MM.1S (cell line): ENCODE measurements around the gene NEGR1.

Experiments
- DNase-seq: peaks from one replicate; pipeline ENCODE4 v3.0.0-alpha.2; 2015
- H2AFZ ChIP-seq: fragments of 300-600 bp; sonication (generic); 2 replicates; pipeline ENCODE4 v1.6.0; 2016; ENCODE audit warnings: antibody characterized with exemption, low read length
- H3F3A ChIP-seq: fragments of 300-600 bp; sonication (generic); 2 replicates; pipeline ENCODE4 v1.6.1; 2016; ENCODE audit warnings: mild to moderate bottlenecking, antibody characterized with exemption, low read length, moderate library complexity, mixed read lengths; ENCODE audit not compliant: insufficient read depth
- H3K27ac ChIP-seq: fragments of 300-600 bp; sonication (generic); 2 replicates; pipeline ENCODE4 v1.5.1; 2016; ENCODE audit warnings: mild to moderate bottlenecking, low read length
- H3K27me3 ChIP-seq: fragments of 300-600 bp; sonication (generic); replicated peaks from 2 replicates; pipeline ENCODE4 v1.6.0; 2016; ENCODE audit warnings: low read length; ENCODE audit not compliant: insufficient read depth
- H3K36me3 ChIP-seq: fragments of 300-600 bp; sonication (generic); replicated peaks from 2 replicates; pipeline ENCODE4 v1.6.1; 2016; ENCODE audit warnings: mild to moderate bottlenecking, low read length, mixed read lengths; ENCODE audit not compliant: insufficient read depth
- H3K4me1 ChIP-seq: fragments of 300-600 bp; sonication (generic); 2 replicates; pipeline ENCODE4 v1.6.1; 2016; ENCODE audit warnings: low read length, mixed read lengths
- H3K4me2 ChIP-seq: fragments of 300-600 bp; sonication (generic); 2 replicates; pipeline ENCODE4 v1.6.0; 2016; ENCODE audit warnings: low read depth, low read length
- H3K4me3 ChIP-seq: fragments of 300-600 bp; sonication (generic); 2 replicates; pipeline ENCODE4 v1.5.1; 2016; ENCODE audit warnings: low read length, mixed read lengths
- H3K79me2 ChIP-seq: fragments of 300-600 bp; sonication (generic); 2 replicates; pipeline ENCODE4 v1.6.1; 2016; ENCODE audit warnings: mixed run types, low read length, mixed read lengths
- H3K9ac ChIP-seq: fragments of 300-600 bp; sonication (generic); 2 replicates; pipeline ENCODE4 v1.6.1; 2016; ENCODE audit warnings: low read length, mixed read lengths
- H3K9me2 ChIP-seq: fragments of 300-600 bp; sonication (generic); replicated peaks from 2 replicates; pipeline ENCODE4 v1.6.1; 2016; ENCODE audit warnings: mild to moderate bottlenecking, low read length, mixed read lengths; ENCODE audit not compliant: insufficient read depth
- H3K9me3 ChIP-seq: fragments of 300-600 bp; sonication (generic); replicated peaks from 2 replicates; pipeline ENCODE4 v1.6.1; 2016; ENCODE audit warnings: mild to moderate bottlenecking, low read length, mixed read lengths; ENCODE audit not compliant: insufficient read depth
- H4K20me1 ChIP-seq: fragments of 300-600 bp; sonication (generic); 2 replicates; pipeline ENCODE4 v1.6.1; 2016; ENCODE audit warnings: mild to moderate bottlenecking, low read length, moderate library complexity, mixed read lengths; ENCODE audit not compliant: insufficient read depth
- CTCF ChIP-seq: fragments of 300-600 bp; sonication (generic); IDR thresholded peaks from 2 replicates; pipeline ENCODE4 v1.5.1; 2016; ENCODE audit warnings: antibody characterized with exemption, low read length, mixed read lengths
- EZH2 ChIP-seq: fragments of 300-600 bp; sonication (generic); optimal IDR thresholded peaks from 2 replicates; pipeline ENCODE3; 2017; ENCODE audit warnings: low read depth, mild to moderate bottlenecking, antibody characterized with exemption, low read length, mixed read lengths
- EZH2phosphoT487 ChIP-seq: fragments of 300-600 bp; sonication (generic); IDR thresholded peaks from 2 replicates; pipeline ENCODE4 v1.6.1; 2018; ENCODE audit warnings: antibody characterized with exemption, low read length

NEGR1 gene

GRCh38 chr1:71738910-71739309 lies 543.4 kb downstream of the NEGR1 start:
- Histone ChIP-seq H3K36me3 (no peaks in the 10 kb centered on the region), H3F3A (no peaks in the 10 kb centered on the region), H3K4me1 (no peaks in the 10 kb centered on the region), H3K27me3 (no peaks in the 10 kb centered on the region), H4K20me1 (no peaks in the 10 kb centered on the region), H2AFZ (no peak overlapping the region), H3K9ac (no peak overlapping the region), H3K27ac (no peak overlapping the region), H3K4me2 (no peak overlapping the region), H3K4me3 (no peak overlapping the region), H3K9me2 (no peaks in the 10 kb centered on the region), H3K9me3 (no peaks in the 10 kb centered on the region), H3K79me2 (no peaks in the 10 kb centered on the region)
- no peak for DNase-seq
- TF ChIP-seq EZH2, result no peak
- no peak for TF ChIP-seq CTCF
- no peak for TF ChIP-seq EZH2phosphoT487

GRCh38 chr1:71738256-71738655 lies 544.1 kb downstream of the NEGR1 start:
- no peaks in the 10 kb centered on the region for H3K36me3 ChIP-seq
- no peak overlapping the region for H3K27ac ChIP-seq
- no peaks in the 10 kb centered on the region for H3K9me3 ChIP-seq
- no peak overlapping the region for H3K4me2 ChIP-seq
- no peaks in the 10 kb centered on the region for H3K9me2 ChIP-seq
- H3K4me1 ChIP-seq, result no peaks in the 10 kb centered on the region
- TF ChIP-seq EZH2phosphoT487 (no peak), CTCF (no peak), EZH2 (no peak)
- H3K79me2 ChIP-seq, result no peaks in the 10 kb centered on the region
- no peaks in the 10 kb centered on the region for H3K27me3 ChIP-seq
- H4K20me1 ChIP-seq, result no peaks in the 10 kb centered on the region
- no peak for DNase-seq
- H3K4me3 ChIP-seq, result no peak overlapping the region
- no peak overlapping the region for H2AFZ ChIP-seq
- no peaks in the 10 kb centered on the region for H3F3A ChIP-seq
- H3K9ac ChIP-seq, result no peak overlapping the region

- no peaks in the 10 kb centered on the region for H3K27me3 ChIP-seq
- TF ChIP-seq CTCF, result no peak
- no peak for TF ChIP-seq EZH2phosphoT487
- TF ChIP-seq EZH2, result no peak
Observed at GRCh38 chr1:71737768-71738167, 544.6 kb downstream of the NEGR1 start.

GRCh38 chr1:71733121-71733520 lies 549.2 kb downstream of the NEGR1 start:
- H3K4me1 ChIP-seq, result no peaks in the 10 kb centered on the region
- no peaks in the 10 kb centered on the region for H3K9me3 ChIP-seq
- DNase-seq, result no peak
- no peak overlapping the region for H3K27ac ChIP-seq
- H4K20me1 ChIP-seq, result no peaks in the 10 kb centered on the region
- no peaks in the 10 kb centered on the region for H3K36me3 ChIP-seq
- H2AFZ ChIP-seq, result no peak overlapping the region
- no peaks in the 10 kb centered on the region for H3K9me2 ChIP-seq
- no peak overlapping the region for H3K9ac ChIP-seq
- TF ChIP-seq EZH2 (no peak), CTCF (no peak), EZH2phosphoT487 (no peak)
- no peak overlapping the region for H3K4me2 ChIP-seq
- no peak overlapping the region for H3K4me3 ChIP-seq
- no peaks in the 10 kb centered on the region for H3F3A ChIP-seq
- H3K79me2 ChIP-seq, result no peaks in the 10 kb centered on the region
- H3K27me3 ChIP-seq, result no peaks in the 10 kb centered on the region

More at GRCh38 chr1:71737768-71738167, 544.6 kb downstream of the NEGR1 start:
- no peaks in the 10 kb centered on the region for H3K36me3 ChIP-seq
- no peak overlapping the region for H2AFZ ChIP-seq
- H3K9me2 ChIP-seq, result no peaks in the 10 kb centered on the region
- H3K9ac ChIP-seq, result no peak overlapping the region
- no peaks in the 10 kb centered on the region for H3K4me1 ChIP-seq
- no peak for DNase-seq
- H3F3A ChIP-seq, result no peaks in the 10 kb centered on the region
- H4K20me1 ChIP-seq, result no peaks in the 10 kb centered on the region
- no peaks in the 10 kb centered on the region for H3K79me2 ChIP-seq
- no peaks in the 10 kb centered on the region for H3K9me3 ChIP-seq
- no peak overlapping the region for H3K4me2 ChIP-seq
- H3K27ac ChIP-seq, result no peak overlapping the region
- H3K4me3 ChIP-seq, result no peak overlapping the region
